IMR-90 (cell line): ENCODE data around the gene GNE. TPM values are rescaled to one million over a fixed set of nuclear protein-coding genes. Genes with fewer than 3 reads are reported as not detected.

ENCODE experiments used
- ATAC-seq: fragments of 200-7000 bp; cut with Tn5 transposase; 2 replicates; pipeline ENCODE4 v1.9.1; 2020; ENCODE audit warnings: low read depth, mild to moderate bottlenecking, moderate library complexity
- BruUV-seq: library from RNA; stranded (reverse); fragments of 400-500 nt; replicated peaks from 2 replicates; lab custom pipeline; 2021; lab: Mats Ljungman, UMichigan
- CTCF ChIA-PET: fragments of 300-600 bp; formaldehyde crosslinking; extraction: SDS; loops from one replicate; lab custom pipeline; 2021; ENCODE audit warnings: antibody characterized with exemption; lab: Yijun Ruan, JAX
- POLR2A ChIA-PET: fragments of 300-600 bp; sonication (Branson Sonifier 250); formaldehyde crosslinking; loops from one replicate; lab custom pipeline; 2022; ENCODE audit warnings: antibody characterized with exemption; ENCODE audit not compliant: unreplicated experiment; lab: Charles Lee
- DNase-seq: peaks from one replicate; pipeline ENCODE4 v3.0.0; 2013
- H2AFZ ChIP-seq: replicated peaks from 2 replicates; pipeline ENCODE3; 2013; ENCODE audit warnings: low read length, mild to moderate bottlenecking; ENCODE audit not compliant: poor library complexity
- H2AK5ac ChIP-seq: 2 replicates; pipeline ENCODE4 v1.6.1; 2013; ENCODE audit warnings: low read depth, low read length, inconsistent platforms
- H2AK9ac ChIP-seq: replicated peaks from 2 replicates; pipeline ENCODE3; 2013; ENCODE audit warnings: mild to moderate bottlenecking, low read depth, low read length, moderate library complexity; ENCODE audit not compliant: poor library complexity
- H2BK120ac ChIP-seq: 2 replicates; pipeline ENCODE4 v1.6.1; 2013; ENCODE audit warnings: low read depth, low read length, inconsistent platforms
- H2BK15ac ChIP-seq: 3 replicates; pipeline ENCODE4 v1.6.1; 2013; ENCODE audit warnings: low read depth, low read length, inconsistent platforms
- H2BK20ac ChIP-seq: 2 replicates; pipeline ENCODE4 v1.6.1; 2013; ENCODE audit warnings: low read depth, mild to moderate bottlenecking, inconsistent platforms, low read length, moderate library complexity
- H2BK5ac ChIP-seq: 2 replicates; pipeline ENCODE4 v1.6.1; 2013; ENCODE audit warnings: mild to moderate bottlenecking, low read depth, low read length, inconsistent platforms; ENCODE audit not compliant: poor library complexity, severe bottlenecking
- H3K14ac ChIP-seq: replicated peaks from 2 replicates; pipeline ENCODE4 v1.6.1; 2013; ENCODE audit warnings: low read depth, low read length, inconsistent platforms
- H3K18ac ChIP-seq: 2 replicates; pipeline ENCODE4 v1.6.1; 2013; ENCODE audit warnings: low read depth, low read length, control low read depth
- H3K23ac ChIP-seq: 2 replicates; pipeline ENCODE4 v1.6.1; 2013; ENCODE audit warnings: low read depth, low read length, inconsistent platforms
- H3K27ac ChIP-seq: 2 replicates; pipeline ENCODE4 v1.5.1; 2013; ENCODE audit warnings: mild to moderate bottlenecking, control low read depth, low read length; ENCODE audit not compliant: insufficient read depth
- H3K27me3 ChIP-seq: 2 replicates; pipeline ENCODE4 v1.6.1; 2013; ENCODE audit warnings: low read length; ENCODE audit not compliant: control insufficient read depth, insufficient read depth
- H3K36me3 ChIP-seq: 2 replicates; pipeline ENCODE4 v1.6.1; 2013; ENCODE audit warnings: low read length, mixed read lengths; ENCODE audit not compliant: control insufficient read depth, insufficient read depth
- H3K4ac ChIP-seq: 2 replicates; pipeline ENCODE4 v1.6.1; 2013; ENCODE audit warnings: low read depth, low read length, inconsistent platforms
- H3K4me1 ChIP-seq: 2 replicates; pipeline ENCODE4 v1.6.1; 2013; ENCODE audit warnings: low read length, mixed read lengths; ENCODE audit not compliant: control insufficient read depth, insufficient read depth
- H3K4me2 ChIP-seq: 2 replicates; pipeline ENCODE4 v1.6.1; 2013; ENCODE audit warnings: low read depth, mild to moderate bottlenecking, control low read depth, low read length, moderate library complexity
- H3K4me3 ChIP-seq: 2 replicates; pipeline ENCODE4 v1.5.1; 2013; ENCODE audit warnings: low read depth, mild to moderate bottlenecking, control low read depth, low read length, moderate library complexity; ENCODE audit not compliant: insufficient read depth
- H3K56ac ChIP-seq: 2 replicates; pipeline ENCODE4 v1.6.1; 2013; ENCODE audit warnings: low read length, inconsistent platforms; ENCODE audit not compliant: insufficient read depth; ENCODE audit errors: extremely low read depth
- H3K79me1 ChIP-seq, 2 experiments: 2 replicates each; pipeline ENCODE4 v1.6.1; 2013; ENCODE audit warnings: low read length in 2 of 2, inconsistent platforms in 1 of 2, low read depth in 1 of 2
- H3K9ac ChIP-seq: 2 replicates; pipeline ENCODE4 v1.6.1; 2013; ENCODE audit warnings: low read depth, low read length, control low read depth
- H3K9me1 ChIP-seq: 2 replicates; pipeline ENCODE4 v1.6.1; 2013; ENCODE audit warnings: low read length, inconsistent platforms; ENCODE audit not compliant: insufficient read depth
- H3K9me3 ChIP-seq: 2 replicates; pipeline ENCODE4 v1.6.1; 2013; ENCODE audit warnings: low read length; ENCODE audit not compliant: control insufficient read depth, insufficient read depth
- H4K20me1 ChIP-seq: 2 replicates; pipeline ENCODE4 v1.6.1; 2013; ENCODE audit warnings: low read length, inconsistent platforms; ENCODE audit not compliant: insufficient read depth
- H4K5ac ChIP-seq: 2 replicates; pipeline ENCODE4 v1.6.1; 2013; ENCODE audit warnings: mild to moderate bottlenecking, low read depth, low read length, control low read depth
- H4K8ac ChIP-seq, 2 experiments: 2 replicates each; pipeline ENCODE4 v1.6.1; 2013; ENCODE audit warnings: low read depth in 2 of 2, low read length in 2 of 2, control low read depth in 1 of 2, inconsistent platforms in 1 of 2
- H4K91ac ChIP-seq: 2 replicates; pipeline ENCODE4 v1.6.1; 2013; ENCODE audit warnings: low read depth, low read length, inconsistent platforms; ENCODE audit not compliant: insufficient read depth
- BHLHE40 ChIP-seq: fragments of 150-350 bp; IDR thresholded peaks from 2 replicates; pipeline ENCODE4 v1.6.1; 2016; ENCODE audit warnings: mild to moderate bottlenecking, low read depth, low read length
- CEBPB ChIP-seq: IDR thresholded peaks from 2 replicates; pipeline ENCODE4 v1.6.1; 2012; ENCODE audit warnings: low read depth, low read length, improper control_type of control experiment
- CHD1 ChIP-seq: IDR thresholded peaks from 2 replicates; pipeline ENCODE4 v1.6.1; 2012; ENCODE audit warnings: low read depth, low read length, improper control_type of control experiment
- CTCF ChIP-seq: conservative IDR thresholded peaks from 2 replicates; pipeline ENCODE4 v1.5.1; 2012; ENCODE audit warnings: mild to moderate bottlenecking, low read depth, low read length, improper control_type of control experiment
- FOS ChIP-seq: fragments of 150-350 bp; IDR thresholded peaks from 2 replicates; pipeline ENCODE4 v1.6.1; 2016; ENCODE audit warnings: low read depth, low read length
- MAFK ChIP-seq: IDR thresholded peaks from 2 replicates; pipeline ENCODE4 v1.6.1; 2012; ENCODE audit warnings: low read depth, low read length, improper control_type of control experiment
- MAZ ChIP-seq: IDR thresholded peaks from 2 replicates; pipeline ENCODE4 v1.6.1; 2012; ENCODE audit warnings: low read depth, mild to moderate bottlenecking, low read length, improper control_type of control experiment, moderate library complexity, borderline replicate concordance
- MXI1 ChIP-seq: IDR thresholded peaks from 2 replicates; pipeline ENCODE4 v1.6.1; 2012; ENCODE audit warnings: low read depth, mild to moderate bottlenecking, low read length, moderate library complexity, borderline replicate concordance
- NFE2L2 ChIP-seq: fragments of 150-350 bp; IDR thresholded peaks from 2 replicates; pipeline ENCODE4 v1.6.1; 2016; ENCODE audit warnings: low read depth, mild to moderate bottlenecking, low read length
- POLR2A ChIP-seq: IDR thresholded peaks from 2 replicates; pipeline ENCODE4 v1.6.1; 2012; ENCODE audit warnings: mild to moderate bottlenecking, low read depth, low read length
- RAD21 ChIP-seq: IDR thresholded peaks from 2 replicates; pipeline ENCODE4 v1.6.1; 2012; ENCODE audit warnings: low read length, improper control_type of control experiment
- RCOR1 ChIP-seq: IDR thresholded peaks from 2 replicates; pipeline ENCODE4 v1.6.1; 2012; ENCODE audit warnings: mild to moderate bottlenecking, low read length, improper control_type of control experiment; ENCODE audit not compliant: insufficient replicate concordance
- RFX5 ChIP-seq: IDR thresholded peaks from 2 replicates; pipeline ENCODE4 v1.8.0; 2012; ENCODE audit warnings: low read depth, mild to moderate bottlenecking, low read length, moderate library complexity
- SMC3 ChIP-seq: fragments of 150-350 bp; IDR thresholded peaks from 2 replicates; pipeline ENCODE4 v1.6.1; 2016; ENCODE audit warnings: low read depth, mild to moderate bottlenecking, antibody characterized with exemption, low read length, moderate library complexity
- WGBS, 2 experiments: methylation state at CpG; one replicate each; pipeline versions ENCODE4 v1.1.5 to v1.1.7; 2013; ENCODE audit warnings: missing lambda C conversion rate in 2 of 2; ENCODE audit not compliant: insufficient read length in 1 of 2; ENCODE audit errors: extremely low coverage in 2 of 2; 5-methylcytosine and 5-hydroxymethylcytosine counted together
- dilution Hi-C: fragments of 300-500 bp; cut with HindIII; formaldehyde crosslinking; loops from one replicate; pipeline ENCODE4 v1.14.3; 2018; ENCODE audit warnings: low sequenced_read_pairs; ENCODE audit not compliant: unreplicated experiment
- in situ Hi-C: fragments of 300-500 bp; cut with MboI; formaldehyde crosslinking; loops from 3 replicates; pipeline ENCODE4 v1.14.3; 2019; ENCODE audit warnings: low sequenced_read_pairs, inconsistent platforms, mixed read lengths
- intact Hi-C: fragments of 100-400 bp; cut with micrococcal nuclease; formaldehyde crosslinking; loops from 2 replicates; pipeline ENCODE4 v1.10.0; 2022
- polyA plus RNA-seq, 3 experiments: library from polyadenylated mRNA; depleted of rRNA; stranded (reverse); fragments of >200 nt; gene quantifications; 2 replicates each; pipeline ENCODE4 v1.2.3, GENCODE V29; 2012; ENCODE audit warnings: low replicate concordance in 1 of 3
- total RNA-seq: library from RNA; depleted of rRNA; stranded (reverse); fragments of >200 nt; gene quantifications from 2 replicates; pipeline ENCODE4 v1.2.3, GENCODE V29; 2012
- TF ChIP-seq, protein P1 (sequence below): fragments of 150-350 bp; IDR thresholded peaks from 2 replicates; pipeline ENCODE4 v1.6.1; 2017; ENCODE audit warnings: mild to moderate bottlenecking, antibody characterized with exemption, low read length, low read depth

The GNE gene
- total and polyA plus RNA-seq, 2 of the 4 experiments (the other 2 are of a cell fraction) = 11.7 to 34.1 TPM

DNA sequence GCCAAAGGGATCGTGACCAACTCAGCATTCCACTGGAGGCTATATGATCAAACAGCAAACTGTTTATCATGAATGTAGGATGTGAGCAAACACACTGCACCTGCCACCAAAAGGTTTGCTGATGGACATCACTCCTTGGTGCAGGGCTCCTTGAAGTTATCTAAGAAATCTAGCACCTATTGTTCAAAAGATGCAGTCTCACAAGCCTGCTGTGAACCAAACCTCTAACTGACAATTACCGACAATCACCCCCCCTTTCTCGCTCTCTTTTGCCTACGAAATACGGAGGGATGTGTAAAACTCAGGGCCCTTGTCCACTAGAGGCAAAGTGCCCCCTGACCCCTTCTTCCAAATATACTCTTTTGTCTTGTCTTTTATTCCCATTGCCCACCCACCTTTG lies 70.0 kb downstream of the GNE start:
- Histone ChIP-seq H2BK20ac (no peak overlapping the region), H3K4me3 (no peak overlapping the region), H3K27ac (no peak overlapping the region), H4K91ac (no peak overlapping the region), H2BK15ac (peak overlapping the region; percentile 36; the same call in 2 of the 3 replicates), H3K4me1 (peaks cover 13% of the 10 kb centered on the region), H3K56ac (no peak overlapping the region), H4K5ac (no peak overlapping the region), H2AK5ac (peak overlapping the region; percentile 90; the same call in 1 of the 2 replicates), H2AFZ (no peak overlapping the region), H4K20me1 (peaks cover 22% of the 10 kb centered on the region), H2BK120ac (no peak overlapping the region), H3K4me2 (no peak overlapping the region), H4K8ac (peak overlapping the region in 1 of 2 experiments; percentile 31; a peak in 2 of 4 replicates), H3K79me1 (peaks cover 3 to 33% of the 10 kb centered on the region in 2 experiments; a peak in 2 of 4 replicates), H3K4ac (peak overlapping the region; percentile 74), H2BK5ac (no peak overlapping the region), H3K9me3 (no peaks in the 10 kb centered on the region), H3K23ac (no peak overlapping the region), H3K27me3 (no peaks in the 10 kb centered on the region), H3K9me1 (peaks cover 13% of the 10 kb centered on the region), H3K18ac (no peak overlapping the region), H2AK9ac (no peak overlapping the region), H3K9ac (no peak overlapping the region), H3K36me3 (no peaks in the 10 kb centered on the region), H3K14ac (0 out of 2 replicates have a peak overlapping the region, but pooled peaks have one; percentile 46)
- no peak for DNase-seq
- TF ChIP-seq CTCF (no peak), POLR2A (no peak), MAFK (no peak), RAD21 (no peak), NFE2L2 (no peak), RFX5 (no peak), FOS (no peak), MAZ (no peak), RCOR1 (no peak), MXI1 (no peak), SMC3 (no peak), CHD1 (no peak), BHLHE40 (no peak), CEBPB (no peak)
- TF ChIP-seq, protein P1, sequence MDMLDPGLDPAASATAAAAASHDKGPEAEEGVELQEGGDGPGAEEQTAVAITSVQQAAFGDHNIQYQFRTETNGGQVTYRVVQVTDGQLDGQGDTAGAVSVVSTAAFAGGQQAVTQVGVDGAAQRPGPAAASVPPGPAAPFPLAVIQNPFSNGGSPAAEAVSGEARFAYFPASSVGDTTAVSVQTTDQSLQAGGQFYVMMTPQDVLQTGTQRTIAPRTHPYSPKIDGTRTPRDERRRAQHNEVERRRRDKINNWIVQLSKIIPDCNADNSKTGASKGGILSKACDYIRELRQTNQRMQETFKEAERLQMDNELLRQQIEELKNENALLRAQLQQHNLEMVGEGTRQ = no peak
- ATAC-seq = no peak
- in situ Hi-C loops (no loop called here), dilution Hi-C loops (no loop called here), intact Hi-C loops (no loop called here)
- no TSS peak for BruUV-seq
- POLR2A ChIA-PET = no interaction called here
- 71% methylated on average over 1 of the region's 5 CpGs; no CpG with 5 or more reads in 1 of the 2 experiments for WGBS, 2 experiments
- CTCF ChIA-PET = no interaction called here
